T47D (cell line): ENCODE data around the gene SECISBP2L.
A peak's percentile ranks its signal among the peaks of the same experiment; 100 is the strongest.

Experiments used
- DNase-seq, 2 experiments: peaks; one replicate each; pipeline versions ENCODE4 v3.0.0 to v3.0.0-alpha.2; 2011 to 2012; ENCODE audit warnings: low read depth in 1 of 2, low spot score in 1 of 2
- JUND ChIP-seq: IDR thresholded peaks from 2 replicates; pipeline ENCODE4 v1.6.1; 2012; ENCODE audit warnings: low read depth
- in situ Hi-C: cut with HindIII; loops from 2 replicates; pipeline ENCODE4 v1.10.0; 2016; ENCODE audit warnings: low sequenced_read_pairs, low pct_unique_long_range_greater_than_20kb

Gene SECISBP2L

DNA sequence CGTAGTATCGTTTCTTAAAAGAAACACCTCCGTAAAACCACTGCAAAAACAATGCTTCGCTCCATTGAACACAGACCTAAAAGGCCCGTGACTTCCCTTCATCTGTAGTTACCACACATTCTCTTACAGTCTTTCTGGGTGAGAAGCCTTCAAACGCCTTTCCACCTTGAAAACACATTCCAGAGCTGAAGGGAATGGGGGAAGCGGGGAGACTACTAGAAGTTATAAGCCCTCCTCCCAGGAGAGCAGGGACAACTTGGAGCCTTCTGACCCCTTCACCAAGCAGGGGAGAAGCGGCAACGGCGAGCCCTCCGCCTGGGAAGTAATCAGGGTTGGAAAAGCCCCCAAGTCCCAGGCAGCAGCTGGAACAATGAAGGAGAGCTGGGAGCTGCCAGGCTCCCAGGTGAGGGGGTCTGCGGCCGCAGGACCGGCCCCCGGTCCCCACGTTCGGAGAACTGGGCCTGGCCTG is 461 bp downstream of the SECISBP2L start:
- in situ Hi-C loops = no loop called here
- no peak for TF ChIP-seq JUND
- DNase-seq = peak; percentile 28 to 52

GRCh38 chr15:49044766-49045606 is 1.3 kb downstream of the SECISBP2L start:
- DNase-seq = peak in 1 of 2 experiments; percentile 10
- in situ Hi-C loops = no loop called here

DNA sequence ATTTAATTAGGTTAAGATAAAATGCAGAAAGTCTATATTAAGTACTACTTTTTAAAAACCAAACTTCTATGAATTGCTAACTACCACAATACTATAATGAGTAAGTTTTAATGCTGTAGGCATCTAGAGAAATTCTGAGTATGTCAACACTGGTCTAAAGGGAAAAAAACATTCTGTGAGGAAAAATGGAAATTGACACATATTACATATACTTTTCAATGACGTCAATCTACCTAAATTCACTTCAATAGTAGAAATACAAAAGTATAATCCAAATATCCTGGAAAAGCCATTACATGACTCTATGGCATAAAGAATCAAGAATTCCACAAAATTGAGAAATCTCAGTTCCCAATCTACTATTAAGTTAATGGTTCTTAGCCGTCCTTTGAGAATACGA is 2.2 kb downstream of the SECISBP2L start:
- in situ Hi-C loops = no loop called here
- DNase-seq = no peak
- TF ChIP-seq JUND = no peak

More at GRCh38 chr15:49044766-49045606, 1.3 kb downstream of the SECISBP2L start:
- TF ChIP-seq JUND = no peak

DNA sequence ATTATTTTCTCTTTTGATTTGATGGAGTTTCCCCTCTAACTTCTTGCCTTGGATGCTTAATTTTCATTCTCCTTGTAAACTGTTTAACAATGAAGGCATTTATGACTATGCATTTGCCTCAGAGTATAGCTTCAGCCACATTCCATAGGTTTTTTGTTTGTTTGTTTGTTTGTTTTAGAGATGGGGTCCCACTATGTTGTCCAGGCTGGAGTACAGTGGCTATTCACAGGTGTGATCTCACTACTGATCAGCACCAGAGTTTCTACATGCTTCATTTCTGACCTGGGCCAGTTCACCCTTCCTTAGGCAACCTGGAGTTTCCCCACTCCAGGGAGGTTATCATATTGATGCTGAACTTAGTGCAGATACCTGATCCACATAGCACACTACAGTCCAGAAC is 4.1 kb downstream of the SECISBP2L start:
- DNase-seq = no peak
- in situ Hi-C loops = no loop called here
- no peak for TF ChIP-seq JUND

- TF ChIP-seq JUND = no peak
- DNase-seq = no peak
- in situ Hi-C loops = no loop called here
Observed at GRCh38 chr15:49041426-49041825, 4.8 kb downstream of the SECISBP2L start.

- in situ Hi-C loops = no loop called here
- TF ChIP-seq JUND = no peak
Observed at GRCh38 chr15:49040151-49040550, 6.1 kb downstream of the SECISBP2L start.

DNA sequence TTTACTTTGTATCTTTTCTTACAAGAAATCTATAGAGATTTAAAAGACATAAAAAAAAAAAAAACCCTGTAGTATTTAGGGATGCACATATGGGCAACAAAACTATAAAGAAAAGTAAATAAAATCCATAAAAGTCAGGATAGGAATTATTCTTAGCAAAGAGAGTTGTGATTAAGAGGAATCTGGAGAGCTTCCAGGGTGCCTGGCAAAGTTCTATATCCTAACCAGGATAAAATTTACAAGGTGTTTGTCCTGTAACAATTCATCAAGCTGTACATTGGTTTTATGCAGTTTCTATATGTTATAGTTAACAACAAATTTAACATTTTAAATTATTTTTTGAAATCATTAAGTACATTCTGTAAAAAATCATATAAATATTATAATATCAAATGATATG is 7.9 kb downstream of the SECISBP2L start:
- DNase-seq = no peak
- TF ChIP-seq JUND = no peak
- in situ Hi-C loops = no loop called here

More at GRCh38 chr15:49040151-49040550, 6.1 kb downstream of the SECISBP2L start:
- DNase-seq = no peak

DNA sequence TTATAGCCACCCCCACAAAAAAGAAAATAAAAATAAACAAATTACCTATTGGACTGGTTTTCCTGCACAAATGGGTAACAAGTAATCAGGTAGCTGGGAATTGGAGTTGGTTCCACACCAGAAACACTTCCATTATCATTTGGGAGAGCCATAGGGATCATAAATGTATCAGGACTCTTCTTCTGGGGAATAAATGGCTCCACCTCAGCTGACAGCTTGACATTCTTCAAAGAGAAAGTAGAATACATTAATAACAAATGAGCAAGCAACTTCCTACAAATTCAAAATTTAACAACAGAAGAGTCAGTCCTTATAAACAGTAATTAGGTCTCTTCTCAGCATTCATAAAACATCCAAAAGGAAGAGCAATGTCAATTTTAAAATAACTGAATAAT is 8.7 kb downstream of the SECISBP2L start:
- no peak for DNase-seq
- no peak for TF ChIP-seq JUND
- in situ Hi-C loops = no loop called here

DNA sequence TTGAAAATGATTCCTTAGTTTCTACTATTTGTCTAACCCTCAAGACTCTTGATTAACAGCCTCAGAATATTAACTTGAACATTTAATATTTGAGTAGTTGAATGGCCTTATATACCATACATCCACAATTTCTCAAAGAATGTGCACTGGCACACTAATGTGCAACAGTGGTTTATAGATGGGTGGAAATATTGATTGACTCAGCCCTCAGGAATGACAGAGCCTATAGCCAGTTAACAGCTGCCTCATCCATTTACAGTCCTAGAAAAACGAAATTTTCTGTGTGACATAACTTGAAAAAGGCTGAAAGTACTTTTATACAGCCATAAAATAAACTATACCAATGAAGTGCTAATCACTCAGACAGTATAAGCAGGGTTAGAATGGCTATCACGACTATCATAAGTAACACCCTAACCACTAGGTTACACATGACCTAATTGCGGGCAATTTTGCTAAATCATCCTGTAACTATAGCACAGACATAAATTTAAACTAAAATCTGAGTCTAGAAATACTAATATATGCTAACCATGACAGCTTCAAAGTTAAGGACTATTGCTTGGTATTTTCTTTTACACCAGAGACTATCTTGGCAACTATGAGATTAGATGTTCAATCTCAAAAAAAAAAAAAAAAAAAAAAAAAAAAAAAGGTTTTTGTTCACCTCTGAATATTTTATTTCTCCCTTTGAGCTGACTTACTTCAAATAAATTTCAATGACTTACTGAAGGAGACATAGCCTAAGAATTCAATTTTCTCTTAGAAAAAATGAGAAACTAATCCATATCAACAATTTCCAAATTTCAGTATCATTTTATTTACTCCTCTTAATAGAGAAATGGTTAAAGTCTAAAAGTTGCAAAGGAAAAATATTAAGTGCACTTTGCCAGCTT is 9.3 kb downstream of the SECISBP2L start:
- DNase-seq = no peak
- in situ Hi-C loops = no loop called here
- TF ChIP-seq JUND = no peak

- in situ Hi-C loops = no loop called here
- no peak for DNase-seq
- no peak for TF ChIP-seq JUND
Observed at GRCh38 chr15:49035825-49036224, 10.4 kb downstream of the SECISBP2L start.

DNA sequence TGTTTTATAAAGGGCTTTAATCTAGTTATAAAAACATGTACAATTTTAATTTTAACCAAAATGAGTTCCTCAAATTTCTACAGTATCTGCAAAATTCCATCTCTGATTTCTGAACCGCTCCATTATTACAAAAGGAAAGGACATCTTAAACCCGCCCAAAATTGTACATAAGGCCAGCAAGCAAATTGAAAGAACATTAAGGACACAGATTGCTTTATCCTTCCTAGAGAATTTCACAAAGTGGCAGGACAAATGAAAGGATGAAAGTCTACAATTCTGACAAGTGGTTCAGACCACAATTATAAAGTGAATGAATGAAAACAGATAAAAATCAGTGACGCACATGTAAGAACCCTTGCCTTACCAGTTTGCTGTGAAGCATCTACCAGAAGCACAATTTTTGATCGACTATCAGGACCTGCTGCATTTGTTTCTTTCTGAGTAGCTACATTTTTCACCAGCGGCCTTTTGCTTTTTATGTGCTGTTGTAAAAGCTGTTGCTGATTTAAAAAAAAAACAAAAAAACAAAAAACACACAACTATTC is 13.6 kb downstream of the SECISBP2L start:
- in situ Hi-C loops = no loop called here
- TF ChIP-seq JUND = no peak
- peak in 1 of 2 experiments; percentile 40 for DNase-seq

- no peak for TF ChIP-seq JUND
- DNase-seq = no peak
- in situ Hi-C loops = no loop called here
Observed at GRCh38 chr15:49031804-49032203, 14.4 kb downstream of the SECISBP2L start.
